HG03064 (cell line): ENCODE measurements around the gene OR7D2.

ENCODE experiments used
- ATAC-seq: cut with Tn5 transposase; IDR thresholded peaks from one replicate; pipeline ENCODE4 v1.9.1; 2021; ENCODE audit warnings: low read depth; ENCODE audit not compliant: unreplicated experiment

OR7D2 gene

DNA sequence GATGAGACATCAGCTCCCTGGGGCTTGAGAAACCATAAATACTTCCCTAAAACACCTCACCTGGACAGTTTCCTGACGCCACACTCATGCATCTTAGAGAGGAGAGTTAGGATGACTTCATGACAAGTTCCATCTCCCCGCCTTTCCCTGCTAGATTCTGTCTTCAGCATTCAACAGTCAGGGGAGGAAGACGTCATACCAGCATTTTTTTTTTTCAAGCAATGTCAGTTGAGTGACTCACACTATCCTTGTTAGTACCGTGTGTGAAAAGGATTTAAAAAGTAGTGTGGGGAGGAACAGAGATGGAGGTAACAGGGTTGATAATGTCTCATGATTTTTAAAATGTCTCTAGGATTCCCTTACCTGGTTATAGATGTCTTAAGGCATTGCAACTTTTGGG, at the start of gene OR7D2:
TSS of gene OR7D2 (plus strand) at position 79 of the 400 bp plus-strand sequence. CDS start 6,803 bp downstream, outside the sequence.
- ATAC-seq, result no peak

DNA sequence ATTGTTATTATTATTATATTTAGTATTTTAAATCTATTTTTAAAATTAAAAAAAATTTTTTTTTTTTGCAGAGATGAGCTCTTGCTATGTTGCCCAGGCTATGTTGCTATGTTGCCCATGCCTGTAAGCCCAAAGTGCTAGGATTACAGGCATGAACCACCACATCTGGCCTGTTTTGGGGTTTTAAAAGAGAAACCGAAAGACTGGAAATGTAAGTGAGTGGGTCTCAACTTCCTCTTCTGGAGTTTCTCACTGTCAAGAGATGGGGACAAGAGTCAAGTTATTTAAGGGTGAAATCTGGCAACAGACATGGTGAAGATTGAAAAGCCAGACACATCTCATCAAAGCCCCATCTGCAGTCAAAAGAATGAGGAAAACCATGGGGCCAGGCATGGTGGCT, 47.8 kb upstream of the OR7D2 start:
- no peak for ATAC-seq

DNA sequence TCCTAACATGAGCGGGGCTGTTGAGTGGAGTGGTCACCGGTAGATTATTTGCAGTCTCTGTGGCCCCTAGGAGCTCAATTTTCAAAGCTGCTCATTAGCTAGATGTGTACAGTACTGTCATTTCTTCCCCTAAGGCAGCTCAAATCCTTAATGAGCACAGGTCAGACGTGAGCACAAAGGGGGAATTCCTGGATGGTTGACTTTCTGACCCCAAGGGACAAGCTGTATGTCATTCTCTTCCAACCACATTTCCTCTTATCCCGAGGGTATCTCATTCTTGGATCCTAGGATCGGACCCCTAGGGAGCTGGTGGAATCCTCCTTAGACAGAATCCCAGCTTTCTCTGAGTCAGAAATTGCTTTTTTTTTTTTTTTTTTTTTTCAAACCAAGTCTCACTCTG, 46.4 kb upstream of the OR7D2 start:
- ATAC-seq, result no peak

DNA sequence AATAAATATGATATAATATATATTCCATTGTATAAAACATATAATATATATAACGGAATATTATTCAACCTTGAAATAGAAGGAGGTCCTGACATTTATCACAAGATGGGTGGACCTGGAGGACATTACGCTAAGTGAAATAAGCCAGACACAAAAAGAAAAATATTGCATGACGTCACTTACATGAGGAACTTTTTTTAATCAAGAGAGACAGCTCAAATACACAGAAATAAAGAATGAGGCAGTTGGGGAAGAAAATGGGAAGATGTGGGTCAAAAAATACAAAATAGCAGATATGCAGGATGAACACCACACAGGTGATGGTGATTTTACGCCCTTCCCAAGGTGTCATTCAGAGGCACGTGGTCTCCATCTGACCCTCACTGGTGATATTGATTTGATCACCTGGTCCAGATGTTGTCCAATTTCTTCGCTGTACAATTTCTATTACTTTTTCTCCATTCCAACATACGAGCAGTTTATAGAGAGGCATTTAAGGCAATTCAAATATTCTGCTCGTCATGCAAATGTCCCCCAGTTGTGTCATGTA, 39.1 kb upstream of the OR7D2 start:
- ATAC-seq, result no peak

DNA sequence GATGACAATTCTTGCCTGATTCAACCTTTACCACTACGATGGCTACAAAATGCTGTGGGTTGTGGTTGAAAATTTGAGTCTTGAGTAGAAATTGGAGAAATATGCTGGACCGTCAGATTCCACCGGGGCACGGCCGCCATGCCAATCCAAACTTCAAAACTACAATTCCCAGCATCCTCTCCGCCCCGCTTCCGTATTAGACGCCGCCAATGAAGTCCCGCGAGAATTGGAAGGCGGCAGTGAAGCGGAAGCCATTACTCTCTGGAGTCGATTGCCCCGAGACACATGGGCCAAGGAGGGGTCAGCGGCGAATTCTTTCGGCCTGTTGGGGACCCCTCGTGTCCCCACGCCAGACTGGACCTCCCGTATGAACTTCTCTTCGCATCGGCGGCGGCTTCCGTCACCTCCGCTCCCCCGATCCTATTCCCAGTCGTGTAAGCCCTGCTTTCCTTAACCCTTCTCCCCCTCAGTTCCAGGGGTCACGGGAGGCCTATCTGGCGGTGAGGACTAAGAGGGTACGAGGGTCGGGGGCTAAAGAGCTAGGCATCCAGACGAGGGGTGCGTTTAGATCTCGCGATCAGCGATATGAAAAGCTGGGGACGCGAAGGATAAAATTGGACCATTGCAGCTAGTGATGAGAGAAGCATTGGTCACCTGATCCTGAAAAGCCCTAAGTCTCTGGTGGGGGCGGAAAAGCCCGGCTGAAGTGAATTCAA, 38.5 kb upstream of the OR7D2 start, which contains the start of gene ZNF317:
TSS of gene ZNF317 (plus strand) at position 239 of the 716 bp plus-strand sequence. CDS start 15,620 bp downstream, outside the sequence.
- ATAC-seq, result peak; percentile 83

DNA sequence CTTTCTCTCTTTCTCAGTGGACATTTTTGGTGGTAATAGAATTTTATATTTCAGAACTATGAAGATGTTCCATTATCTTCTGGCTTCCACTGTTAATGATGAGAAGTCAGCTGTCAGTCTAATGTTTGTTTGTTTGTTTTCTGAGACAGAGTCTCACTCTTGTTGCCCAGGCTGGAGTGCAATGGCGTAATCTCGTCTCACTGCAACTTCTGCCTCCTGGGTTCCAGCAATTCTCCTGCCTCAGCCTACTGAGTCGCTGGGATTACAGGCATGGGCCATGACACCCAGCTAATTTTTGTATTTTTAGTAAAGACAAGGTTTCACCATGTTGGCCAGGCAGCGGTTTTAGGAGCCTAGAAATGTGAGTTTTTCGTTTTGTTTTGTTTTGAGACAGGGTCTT, 33.9 kb upstream of the OR7D2 start:
- no peak for ATAC-seq

DNA sequence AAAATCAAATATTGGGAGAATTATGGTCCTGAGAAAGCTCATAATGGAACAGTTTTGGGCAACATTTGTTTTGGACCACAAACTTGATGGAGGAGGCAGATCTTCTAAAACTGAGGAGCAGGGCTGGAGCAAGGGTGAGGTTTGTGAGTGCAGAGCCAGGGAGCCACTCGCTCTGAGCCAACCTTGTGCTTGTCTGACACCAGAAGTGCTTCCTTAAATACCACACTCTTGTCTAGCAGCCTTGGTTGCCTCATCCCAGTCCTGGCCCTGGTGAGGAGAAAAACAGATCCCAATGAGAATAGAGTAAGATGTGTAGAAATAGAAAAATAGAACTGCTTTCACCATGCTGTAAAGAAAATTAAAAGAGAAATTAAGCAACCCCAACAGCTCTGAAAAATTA, 31.9 kb upstream of the OR7D2 start:
- ATAC-seq, result no peak

DNA sequence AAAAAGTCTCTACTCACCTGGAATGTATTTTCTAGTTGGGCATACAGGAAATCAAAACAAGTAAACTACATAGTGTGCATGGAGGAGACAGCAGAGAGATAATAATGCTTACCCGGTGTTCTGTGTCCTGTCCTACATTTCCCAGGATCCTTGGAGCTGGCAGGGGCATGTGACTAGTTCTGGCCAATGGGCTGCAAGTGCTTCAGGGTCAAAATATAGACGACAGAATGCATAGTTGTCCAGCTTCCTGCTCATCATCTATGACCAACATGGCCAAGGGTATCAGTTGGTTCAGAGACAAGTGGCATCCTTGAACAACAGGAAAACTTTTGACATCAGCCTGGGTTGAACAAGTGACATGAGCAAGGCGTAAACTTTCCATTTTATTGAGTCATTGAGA, 30.1 kb upstream of the OR7D2 start:
- no peak for ATAC-seq

DNA sequence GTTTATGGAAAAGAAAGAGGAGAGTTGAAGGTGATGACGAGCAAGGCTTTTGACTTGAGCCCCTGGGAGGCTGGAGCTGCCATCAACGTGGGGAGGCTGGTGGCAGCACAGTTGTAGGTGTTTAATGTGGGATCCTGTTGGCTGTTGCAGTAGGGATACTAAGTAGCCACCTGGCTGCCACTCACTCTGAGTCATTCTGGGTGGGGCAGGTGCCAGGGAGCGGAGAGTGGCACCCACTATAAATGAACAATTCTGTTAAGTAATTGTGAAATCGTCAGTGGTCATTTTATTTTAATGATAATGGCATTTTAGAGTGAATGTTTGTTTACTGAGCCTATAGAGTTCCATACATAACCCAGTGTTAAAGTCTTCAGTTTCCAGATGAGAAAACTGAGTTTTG, 28.8 kb upstream of the OR7D2 start:
- ATAC-seq, result no peak

DNA sequence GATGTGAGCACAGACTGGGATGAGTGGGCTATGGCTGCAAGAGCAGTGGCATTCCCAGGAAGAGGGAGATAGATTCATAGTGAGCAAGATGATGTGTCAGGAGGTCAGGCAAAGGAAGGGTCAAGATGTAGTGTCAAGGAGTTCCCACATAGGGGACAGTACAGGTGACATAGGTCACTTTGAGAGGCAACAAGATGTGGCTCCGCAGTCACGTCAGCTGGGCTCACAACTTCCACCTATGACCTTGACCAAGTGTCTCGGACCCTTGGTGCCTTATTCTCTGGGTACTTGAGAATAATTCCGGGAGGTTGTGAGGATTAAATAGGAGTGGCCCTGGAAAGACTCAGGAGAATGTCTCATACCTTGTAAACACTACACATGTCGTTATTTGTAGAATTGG, 28.1 kb upstream of the OR7D2 start:
- no peak for ATAC-seq

DNA sequence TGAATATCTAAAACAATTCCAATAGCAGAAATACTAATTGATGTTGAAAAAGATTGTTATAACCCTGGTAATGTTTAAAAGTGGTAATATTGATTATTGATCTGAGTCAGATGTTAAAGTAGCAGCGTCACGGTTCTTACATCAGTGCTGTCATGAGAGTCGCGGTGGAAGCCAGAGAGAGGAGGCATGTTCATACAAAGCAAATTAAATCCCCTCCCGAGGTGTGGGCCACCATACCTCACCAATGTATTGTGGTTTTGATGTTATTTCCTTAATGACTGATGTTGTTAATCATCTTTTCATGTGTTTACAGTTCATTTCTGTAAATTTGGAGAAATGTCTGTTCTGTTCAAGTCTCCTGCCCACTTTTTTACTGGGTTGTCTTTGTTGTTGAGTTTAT, 27.4 kb upstream of the OR7D2 start:
- ATAC-seq, result no peak

DNA sequence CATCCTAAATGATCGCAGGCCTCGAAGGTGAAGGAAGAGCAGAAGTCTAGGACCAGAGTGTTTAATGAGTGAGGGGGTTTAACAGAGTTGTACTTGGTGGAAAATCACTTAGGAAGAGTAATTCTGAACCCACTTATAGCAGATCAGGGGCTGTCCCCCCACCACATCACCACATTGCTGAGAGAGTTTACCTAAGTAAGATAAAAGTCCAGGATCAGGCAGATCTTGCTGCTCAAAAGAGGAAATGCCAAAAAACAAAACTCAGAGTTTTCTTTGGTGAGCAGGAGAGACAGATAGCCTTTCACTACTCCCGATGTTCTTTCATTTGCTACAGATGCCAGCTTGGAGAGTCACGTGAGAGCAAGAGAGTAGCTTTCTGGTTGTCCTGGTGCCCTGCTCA, 23.2 kb upstream of the OR7D2 start:
- no peak for ATAC-seq

DNA sequence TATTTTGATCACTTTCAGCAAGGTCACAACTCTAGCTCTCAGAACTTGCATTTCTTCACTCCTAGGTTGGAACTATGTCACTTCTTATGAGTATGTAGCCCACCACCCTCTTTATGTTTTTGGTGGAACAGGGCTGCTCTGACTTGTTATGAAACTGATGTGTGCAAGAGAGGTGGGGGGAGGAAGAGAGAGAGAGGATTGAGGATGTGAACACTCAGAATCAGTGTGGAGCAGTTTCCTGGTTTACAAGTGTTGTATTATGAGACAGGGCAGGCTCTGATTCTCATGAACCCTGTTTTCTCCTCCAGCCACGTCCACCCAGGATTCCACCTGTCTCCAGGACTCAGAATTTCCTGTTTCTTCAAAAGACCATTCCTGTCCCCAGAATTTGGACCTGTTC, 22.5 kb upstream of the OR7D2 start:
- ATAC-seq, result no peak

DNA sequence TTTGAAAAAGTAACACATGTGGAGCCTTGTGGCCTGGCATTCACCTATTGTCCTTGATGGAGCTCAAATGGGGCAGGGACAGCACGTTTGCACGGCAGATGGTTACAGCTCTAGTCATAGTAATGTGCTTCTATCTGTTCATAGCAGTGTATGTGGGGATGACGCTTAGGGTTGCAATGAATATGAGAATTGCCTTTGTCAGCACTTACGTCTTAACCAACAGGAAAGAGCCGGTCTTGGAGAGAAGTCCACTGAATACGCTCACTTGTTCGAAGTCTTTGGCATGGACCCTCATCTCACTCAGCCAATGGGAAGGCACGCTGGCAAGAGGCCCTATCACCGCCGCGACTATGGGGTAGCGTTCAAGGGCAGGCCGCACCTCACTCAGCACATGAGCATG, 18.9 kb upstream of the OR7D2 start:
- ATAC-seq, result no peak

DNA sequence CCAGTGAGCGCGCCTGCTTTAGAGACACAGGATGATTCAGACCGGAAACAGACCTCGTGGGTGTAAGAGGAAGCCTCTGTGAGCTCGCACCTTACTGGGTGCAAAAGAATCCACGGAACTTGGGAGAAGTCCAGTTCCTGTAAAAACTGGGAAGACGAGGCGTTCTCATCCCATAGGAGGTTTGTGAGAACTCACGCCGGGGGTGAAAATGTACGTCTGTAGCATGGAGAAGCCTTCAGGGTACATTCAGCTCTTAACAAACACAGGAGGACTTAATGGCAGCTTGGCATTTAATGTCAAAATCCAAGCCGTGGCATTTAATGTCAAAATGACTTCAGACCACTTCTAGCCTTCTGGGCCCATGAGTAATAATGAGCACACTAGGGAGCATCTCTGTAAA, 17.4 kb upstream of the OR7D2 start:
- ATAC-seq, result no peak

DNA sequence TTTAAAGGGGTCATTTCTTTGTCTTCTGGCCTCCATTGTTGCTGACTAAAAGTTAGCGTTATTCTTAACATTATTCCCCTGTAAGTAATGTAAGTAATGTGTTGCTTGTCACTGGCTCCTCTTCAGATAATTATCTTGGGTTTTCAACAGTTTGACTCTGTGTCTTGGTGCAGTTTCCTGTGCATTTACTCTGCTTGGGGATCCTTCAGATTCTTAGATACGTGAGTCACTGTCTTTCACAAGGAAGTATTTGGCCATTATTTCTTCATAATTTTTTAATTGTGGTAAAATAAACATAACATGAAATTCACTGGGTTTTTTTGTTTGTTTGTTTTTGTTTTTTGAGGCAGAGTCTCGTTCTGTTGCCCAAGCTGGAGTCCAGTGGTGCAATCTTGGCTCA, 13.5 kb upstream of the OR7D2 start:
- no peak for ATAC-seq

DNA sequence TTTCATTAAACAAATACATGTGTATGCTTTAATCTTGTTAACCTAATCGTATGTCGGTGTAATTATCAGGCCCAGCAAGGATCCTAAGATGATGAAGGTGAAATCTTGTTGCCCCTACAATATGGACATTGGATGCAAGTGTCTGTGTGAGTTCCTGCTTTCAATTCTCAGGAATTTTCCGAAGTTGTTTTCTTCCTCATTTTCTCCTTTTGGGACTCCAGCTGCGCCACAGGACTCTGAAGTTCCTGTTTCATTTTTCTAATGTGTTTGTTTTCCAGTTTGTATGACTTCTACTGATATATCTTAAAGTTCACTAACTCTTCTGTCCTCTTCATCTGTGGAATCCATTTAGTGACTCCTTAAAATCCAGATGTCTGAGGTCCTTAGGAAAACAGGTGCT, 11.9 kb upstream of the OR7D2 start:
- no peak for ATAC-seq

DNA sequence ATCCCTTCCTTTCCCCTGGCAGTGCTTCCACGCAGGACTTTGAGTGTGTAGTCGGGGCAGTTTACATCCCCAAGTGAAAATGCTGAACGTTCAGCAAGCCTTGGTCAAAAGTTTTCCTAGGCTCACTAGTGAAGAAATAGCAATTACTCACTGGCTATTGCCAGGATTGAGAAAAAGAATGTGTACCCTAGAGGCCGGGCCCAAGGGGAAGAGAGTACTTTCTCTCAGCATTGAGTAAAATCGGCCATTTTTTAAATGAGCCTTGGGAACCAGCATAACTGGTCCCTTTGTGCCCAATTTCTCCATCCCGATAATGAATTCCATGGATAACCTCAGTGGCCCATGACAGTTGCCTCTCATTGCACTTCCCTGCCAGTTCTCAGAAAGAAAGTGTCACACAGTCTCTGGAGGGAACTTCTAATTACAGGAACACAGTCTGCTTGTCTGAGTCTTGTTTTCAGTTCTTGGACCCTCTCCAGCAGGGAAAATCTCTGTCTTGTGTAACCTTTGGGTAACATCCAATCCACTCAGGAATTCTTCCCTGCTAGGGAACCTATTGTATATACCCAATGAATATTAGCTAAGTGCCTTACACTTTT, 7.3 kb upstream of the OR7D2 start:
- no peak for ATAC-seq

DNA sequence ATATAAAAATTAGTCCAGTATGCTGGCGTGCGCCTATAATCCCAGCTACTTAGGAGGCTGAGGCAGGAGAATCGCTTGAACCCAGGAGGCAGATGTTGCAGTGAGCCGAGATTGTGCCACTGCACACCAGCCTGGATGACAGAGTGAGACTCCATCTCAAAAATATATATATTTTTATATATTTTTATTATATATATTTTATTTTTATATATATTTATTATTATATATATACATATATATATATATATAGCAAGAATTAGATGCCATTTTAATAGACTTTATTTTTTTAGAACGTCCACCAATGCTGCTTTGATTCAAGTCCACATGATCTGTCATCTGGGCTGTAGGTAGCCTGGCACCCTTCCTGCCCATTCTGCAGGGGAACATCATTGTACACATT, 3.5 kb upstream of the OR7D2 start:
- no peak for ATAC-seq

DNA sequence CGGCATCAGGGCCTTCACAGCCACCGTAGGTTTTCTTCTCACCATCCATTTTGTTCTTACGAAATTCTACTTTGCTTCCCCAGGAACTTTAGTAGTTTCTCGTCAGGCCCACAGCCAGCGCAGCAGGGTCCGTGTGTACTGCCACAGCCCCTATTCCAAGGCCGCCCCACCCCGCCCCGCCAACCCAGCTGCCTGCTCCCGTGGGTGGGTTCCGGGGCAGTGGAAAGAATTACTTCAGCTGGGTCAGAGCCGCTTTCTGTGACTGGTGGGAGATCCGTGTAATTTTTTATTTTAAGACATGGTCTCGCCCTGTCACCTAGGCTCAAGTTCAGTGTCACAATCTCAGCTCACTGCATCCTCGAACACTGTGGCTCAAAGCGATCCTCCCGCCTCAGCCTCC, 4.2 kb downstream of the OR7D2 start:
- ATAC-seq, result no peak

DNA sequence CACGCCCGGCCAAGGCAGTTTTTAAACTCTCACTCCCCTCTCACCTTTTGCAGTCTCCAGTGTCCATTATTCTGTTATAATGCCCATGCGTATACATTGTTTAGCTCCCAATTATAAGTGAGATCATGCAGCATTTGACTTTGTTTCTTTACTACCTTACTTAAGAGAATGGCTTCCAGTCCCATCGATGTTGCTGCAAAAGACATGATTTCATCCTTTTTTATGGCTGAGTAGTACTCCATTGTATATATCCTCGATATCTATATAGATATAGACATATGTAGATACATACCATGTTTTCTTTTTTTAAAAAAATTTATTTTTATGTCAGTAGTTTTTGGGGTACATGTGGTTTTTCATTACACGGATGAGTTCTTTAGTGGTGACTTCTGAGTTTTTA, 8.4 kb downstream of the OR7D2 start:
- no peak for ATAC-seq

DNA sequence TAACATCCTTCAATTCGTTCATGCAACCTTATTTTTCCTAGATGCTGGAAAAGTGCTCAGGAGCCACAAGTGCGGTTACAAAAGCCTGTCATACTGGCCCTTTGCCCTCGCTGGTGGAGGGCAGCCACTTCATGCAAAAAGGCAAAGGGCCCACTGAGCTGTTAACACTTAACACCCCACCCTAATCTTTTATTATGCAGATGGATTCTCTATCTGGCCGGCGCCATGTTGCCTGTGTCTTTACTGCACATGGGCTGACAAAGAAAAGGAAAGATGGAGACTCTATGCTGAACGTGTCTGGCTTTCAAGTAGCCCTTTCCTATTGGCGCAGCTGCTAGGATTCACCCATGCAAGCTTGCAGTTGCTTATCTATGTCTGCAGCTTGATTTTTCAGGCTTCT, 10.8 kb downstream of the OR7D2 start:
- ATAC-seq, result no peak
